TTC549 (cell line): ENCODE measurements around the gene LSM7.
"Not testable (repeated sequence)": the region's sequence is repeated elsewhere in the genome, so short reads cannot be mapped to it uniquely, and the experiment has no call there.

Experiments
- FAIRE-seq: peaks from 2 replicates; lab custom pipeline; 2012; peaks lifted over from hg19 to GRCh38; lab: Jason Lieb, UNC

The LSM7 gene

GRCh38 chr19:2355168-2356035 lies 27.0 kb upstream of the LSM7 start:
- no peak for FAIRE-seq

DNA sequence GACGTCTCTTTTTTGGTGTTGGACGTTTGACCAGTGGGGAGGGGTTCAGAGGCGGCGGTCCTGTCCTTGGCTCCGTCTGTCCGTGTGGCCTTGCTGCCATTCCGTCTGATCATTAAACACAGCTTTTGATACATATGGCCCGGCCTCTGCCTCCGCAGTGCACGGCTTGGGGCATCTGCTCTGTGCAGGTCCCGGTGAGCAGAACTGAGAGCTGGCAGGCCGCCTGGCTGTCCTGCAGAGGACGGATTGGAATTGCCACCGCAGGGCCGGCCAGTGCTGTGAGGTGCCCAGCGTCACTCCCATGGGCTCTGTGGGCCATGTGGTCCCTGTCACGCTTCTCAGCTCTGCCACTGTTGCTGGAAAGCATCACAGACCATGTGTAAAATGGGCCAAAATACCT lies 26.3 kb upstream of the LSM7 start:
- no peak for FAIRE-seq

- no peak for FAIRE-seq
Measured at GRCh38 chr19:2353887-2354592, 25.7 kb upstream of the LSM7 start.

DNA sequence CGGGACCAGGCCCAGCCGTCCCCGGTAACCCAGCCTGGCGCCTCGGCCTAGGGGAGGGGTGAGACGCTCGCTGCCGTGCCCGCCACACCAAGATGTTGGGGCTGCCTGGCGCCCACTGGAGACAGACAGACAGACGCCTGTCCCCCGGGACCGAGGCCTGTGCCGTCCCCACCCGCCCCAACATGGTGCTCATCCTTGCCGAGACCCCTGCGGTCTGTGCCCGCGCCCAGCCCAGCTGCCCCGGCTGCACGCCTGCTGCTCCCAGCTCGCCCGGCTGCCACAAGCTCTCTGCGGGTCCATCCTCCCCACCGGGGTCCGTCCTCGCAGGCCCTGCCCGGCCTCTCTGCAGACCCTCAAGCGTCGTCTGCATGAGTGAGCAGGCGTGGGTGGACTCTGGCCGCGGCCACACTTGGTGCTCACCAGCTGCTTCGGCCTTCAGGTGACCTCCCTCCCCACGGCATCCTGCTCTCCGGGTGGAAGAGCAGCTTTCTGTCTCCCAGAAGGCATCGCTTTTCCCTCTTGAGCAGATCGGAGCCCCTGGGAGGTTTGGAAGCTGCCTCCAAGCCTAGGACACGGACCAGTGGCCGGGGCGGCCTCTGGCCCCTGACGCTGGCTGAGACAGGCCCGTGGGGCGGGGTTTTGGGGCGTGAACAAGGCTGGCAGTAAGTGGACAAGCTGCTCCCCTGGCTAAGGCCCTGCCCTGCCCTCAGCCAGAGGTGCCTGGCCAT lies 24.9 kb upstream of the LSM7 start:
- no peak for FAIRE-seq

DNA sequence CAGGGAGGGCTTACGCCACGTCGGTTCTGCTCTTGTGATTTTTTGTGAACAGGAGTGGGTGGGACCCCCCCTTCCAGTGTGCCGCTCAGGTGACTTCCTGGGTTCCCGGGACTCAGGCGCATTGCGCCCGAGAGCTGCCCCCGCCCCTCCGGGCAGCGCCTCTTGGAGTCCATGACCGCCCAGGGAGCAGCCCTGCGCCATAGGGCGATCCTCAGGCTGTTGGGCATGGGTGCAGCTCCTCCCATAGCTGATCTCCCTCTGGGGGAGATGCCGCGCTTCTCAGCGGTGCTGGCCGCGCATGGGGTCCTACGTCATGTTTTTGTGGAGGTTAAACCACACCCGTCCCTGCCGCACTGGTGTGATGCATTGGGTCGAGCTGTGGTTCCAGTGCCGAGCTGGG lies 23.7 kb upstream of the LSM7 start:
- no peak for FAIRE-seq

DNA sequence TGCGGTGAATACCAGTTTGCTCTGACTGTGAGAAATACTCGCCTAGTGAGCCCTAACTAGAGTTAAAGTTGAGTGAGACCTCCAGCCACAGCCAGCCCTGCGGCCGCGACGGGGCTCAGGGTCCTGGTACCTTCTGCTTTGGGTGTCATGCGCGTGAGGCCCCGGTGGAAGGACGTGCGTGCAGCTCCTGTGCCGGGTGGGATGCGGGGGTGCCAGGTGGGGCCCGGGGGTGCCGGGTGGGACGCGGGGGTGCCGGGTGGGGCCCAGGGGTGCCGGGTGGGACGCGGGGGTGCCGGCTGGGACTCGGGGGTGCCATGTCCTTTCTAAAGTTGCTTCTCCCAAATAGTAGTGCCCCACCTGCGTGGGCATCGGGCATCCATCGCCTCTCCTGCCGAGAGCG lies 23.2 kb upstream of the LSM7 start:
- FAIRE-seq = no peak

DNA sequence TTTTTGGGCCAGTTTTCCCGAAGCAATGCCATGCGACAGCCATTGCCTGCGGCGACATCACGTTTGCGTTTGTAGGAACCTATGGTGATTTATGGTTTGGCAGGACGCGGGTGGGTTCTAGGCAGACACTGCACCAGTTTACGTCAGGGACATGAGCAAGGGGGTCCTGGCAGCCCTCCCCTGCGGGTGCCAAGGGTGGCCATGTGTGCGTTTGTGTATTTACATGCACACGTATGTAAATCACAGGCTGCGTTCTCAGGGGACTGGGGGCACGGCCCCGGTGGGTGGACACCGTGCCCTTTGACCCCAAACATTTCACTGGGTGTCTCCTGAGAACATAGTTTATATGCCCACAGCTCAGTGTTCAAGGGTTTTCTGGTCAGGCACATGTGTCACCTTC lies 22.3 kb upstream of the LSM7 start:
- no peak for FAIRE-seq

- not testable (repeated sequence) for FAIRE-seq
Measured at GRCh38 chr19:2349818-2350217, 21.4 kb upstream of the LSM7 start.

DNA sequence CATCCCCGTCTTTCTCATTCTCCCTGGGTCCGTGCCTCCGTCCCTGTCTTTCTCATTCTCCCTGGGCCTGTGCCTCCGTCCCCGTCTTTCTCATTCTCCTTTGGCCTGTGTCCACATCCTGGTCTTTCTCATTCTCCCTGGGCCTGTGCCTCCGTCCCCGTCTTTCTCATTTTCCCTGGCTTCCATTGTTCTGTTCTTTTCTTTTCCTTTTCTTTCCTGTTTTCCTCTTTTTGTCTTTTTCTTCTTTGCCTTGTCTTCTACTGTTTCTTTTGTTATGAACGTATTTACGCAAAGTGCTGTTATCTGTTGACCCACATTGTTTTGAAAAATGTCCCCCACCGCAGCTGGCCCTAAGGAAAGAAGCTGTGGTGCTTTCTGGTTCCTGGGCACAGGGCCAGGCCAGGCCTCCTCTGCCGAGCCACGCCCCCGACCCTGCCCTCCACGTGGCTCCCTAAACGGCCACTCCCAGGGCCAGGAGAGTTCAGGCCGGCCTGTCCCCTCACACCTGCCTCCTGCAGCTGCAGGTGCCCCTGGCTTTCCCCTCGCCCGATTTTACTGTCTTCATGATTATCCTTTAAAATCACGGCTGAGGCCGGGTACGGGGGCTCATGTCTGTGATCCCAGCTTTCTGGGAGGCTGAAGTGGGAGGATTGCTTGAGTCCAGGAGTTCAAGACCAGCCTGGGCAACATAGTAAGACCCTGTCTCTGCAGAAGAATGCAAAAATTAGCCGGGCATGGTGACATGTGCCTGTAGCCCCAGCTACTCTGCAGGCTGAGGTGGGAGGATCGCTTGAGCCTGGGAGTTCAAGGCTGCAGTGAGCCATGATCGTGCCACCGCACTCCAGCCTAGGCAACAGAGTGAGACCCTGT lies 17.6 kb upstream of the LSM7 start:
- FAIRE-seq = no peak

GRCh38 chr19:2345076-2345475 lies 16.7 kb upstream of the LSM7 start:
- FAIRE-seq = no peak

GRCh38 chr19:2344381-2344870 lies 16.0 kb upstream of the LSM7 start:
- FAIRE-seq = no peak

DNA sequence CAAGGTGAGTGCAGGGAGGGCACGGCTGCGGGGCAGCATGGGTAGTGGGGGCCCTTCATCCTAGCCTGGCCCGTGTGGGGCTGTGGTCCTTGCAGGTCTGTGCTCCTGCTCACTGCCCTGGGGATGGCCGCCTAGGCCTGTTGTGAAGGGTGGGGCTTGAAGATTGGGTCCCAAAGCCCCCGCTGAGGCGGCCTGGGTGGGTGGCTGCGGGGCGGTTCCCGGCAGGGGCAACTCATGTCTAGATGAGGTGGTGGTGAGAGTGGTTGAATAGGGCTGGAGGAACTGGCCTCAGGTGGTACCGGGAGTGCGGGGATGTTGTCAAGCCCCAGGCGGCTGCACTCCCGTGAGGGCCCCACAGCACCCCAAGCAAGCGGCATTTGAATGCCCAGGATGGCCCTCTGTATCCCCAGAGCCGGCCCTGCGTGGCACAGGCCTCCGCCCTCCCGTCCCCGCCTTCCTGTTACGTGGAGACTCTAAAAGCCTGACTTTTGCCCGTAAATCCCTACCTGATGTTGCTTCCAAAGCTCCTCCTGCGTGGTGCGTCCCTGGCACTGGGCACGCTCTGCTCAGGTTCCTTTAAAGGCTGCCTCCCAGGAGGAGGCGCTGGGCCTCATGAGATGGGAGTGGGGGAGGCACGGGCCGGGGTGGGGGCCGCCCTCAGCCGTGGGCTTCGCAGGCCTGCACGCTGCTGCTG lies 15.1 kb upstream of the LSM7 start:
- no peak for FAIRE-seq

GRCh38 chr19:2342656-2343288 lies 14.4 kb upstream of the LSM7 start:
- FAIRE-seq = no peak

GRCh38 chr19:2341982-2342381 lies 13.6 kb upstream of the LSM7 start:
- FAIRE-seq = no peak

DNA sequence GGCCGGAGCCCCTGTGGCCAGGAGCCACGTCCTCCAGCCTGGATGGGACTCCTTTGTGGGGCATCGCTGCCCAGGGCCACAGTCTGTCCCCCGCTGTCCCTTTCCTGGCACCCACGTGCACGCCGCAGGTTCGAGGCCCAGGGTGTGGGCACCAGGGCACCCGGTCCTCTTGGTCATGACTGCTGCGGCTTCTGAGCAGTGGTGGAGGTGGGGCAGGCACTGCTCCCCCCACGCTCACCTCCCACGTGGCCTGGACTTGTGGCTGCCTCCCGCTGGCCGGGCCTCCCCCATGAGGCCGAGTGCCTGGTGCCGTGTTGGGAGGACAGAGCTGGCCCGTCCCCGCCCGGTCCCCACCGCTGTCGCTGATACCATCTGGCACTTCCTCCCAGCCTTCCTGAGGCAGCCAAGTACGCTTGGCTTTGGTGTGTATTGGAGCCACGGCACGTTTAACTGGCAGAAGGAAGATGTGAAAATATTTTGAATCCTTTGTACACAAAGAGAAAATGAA lies 12.9 kb upstream of the LSM7 start:
- no peak for FAIRE-seq

- no peak for FAIRE-seq
Measured at GRCh38 chr19:2340496-2341243, 12.3 kb upstream of the LSM7 start.

DNA sequence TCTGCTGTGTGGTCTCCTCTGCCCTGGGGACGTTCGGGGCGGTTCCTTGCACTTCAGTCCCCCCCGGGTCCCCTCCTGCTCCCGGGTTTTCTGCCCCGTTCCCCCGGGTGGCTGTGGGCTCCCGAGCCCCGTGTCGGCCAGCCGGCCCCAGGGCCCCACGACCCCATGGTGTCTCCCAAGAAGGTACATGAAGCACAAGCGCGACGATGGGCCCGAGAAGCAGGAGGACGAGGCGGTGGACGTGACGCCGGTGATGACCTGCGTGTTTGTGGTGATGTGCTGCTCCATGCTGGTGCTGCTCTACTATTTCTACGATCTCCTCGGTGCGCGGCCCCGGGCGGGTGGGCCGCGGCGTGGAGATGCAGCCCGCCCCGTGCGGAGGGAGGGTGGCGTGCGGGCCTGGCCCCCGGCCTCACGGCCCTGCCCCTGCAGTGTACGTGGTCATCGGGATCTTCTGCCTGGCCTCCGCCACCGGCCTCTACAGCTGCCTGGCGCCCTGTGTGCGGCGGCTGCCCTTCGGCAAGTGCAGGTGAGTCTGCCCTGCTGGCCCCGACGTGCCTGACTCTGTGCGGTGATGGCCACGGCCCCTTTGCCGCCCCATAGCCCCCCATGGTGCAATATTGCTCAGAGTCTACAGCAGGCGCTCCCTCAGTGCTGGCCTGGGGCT lies 11.4 kb upstream of the LSM7 start:
- FAIRE-seq = no peak

DNA sequence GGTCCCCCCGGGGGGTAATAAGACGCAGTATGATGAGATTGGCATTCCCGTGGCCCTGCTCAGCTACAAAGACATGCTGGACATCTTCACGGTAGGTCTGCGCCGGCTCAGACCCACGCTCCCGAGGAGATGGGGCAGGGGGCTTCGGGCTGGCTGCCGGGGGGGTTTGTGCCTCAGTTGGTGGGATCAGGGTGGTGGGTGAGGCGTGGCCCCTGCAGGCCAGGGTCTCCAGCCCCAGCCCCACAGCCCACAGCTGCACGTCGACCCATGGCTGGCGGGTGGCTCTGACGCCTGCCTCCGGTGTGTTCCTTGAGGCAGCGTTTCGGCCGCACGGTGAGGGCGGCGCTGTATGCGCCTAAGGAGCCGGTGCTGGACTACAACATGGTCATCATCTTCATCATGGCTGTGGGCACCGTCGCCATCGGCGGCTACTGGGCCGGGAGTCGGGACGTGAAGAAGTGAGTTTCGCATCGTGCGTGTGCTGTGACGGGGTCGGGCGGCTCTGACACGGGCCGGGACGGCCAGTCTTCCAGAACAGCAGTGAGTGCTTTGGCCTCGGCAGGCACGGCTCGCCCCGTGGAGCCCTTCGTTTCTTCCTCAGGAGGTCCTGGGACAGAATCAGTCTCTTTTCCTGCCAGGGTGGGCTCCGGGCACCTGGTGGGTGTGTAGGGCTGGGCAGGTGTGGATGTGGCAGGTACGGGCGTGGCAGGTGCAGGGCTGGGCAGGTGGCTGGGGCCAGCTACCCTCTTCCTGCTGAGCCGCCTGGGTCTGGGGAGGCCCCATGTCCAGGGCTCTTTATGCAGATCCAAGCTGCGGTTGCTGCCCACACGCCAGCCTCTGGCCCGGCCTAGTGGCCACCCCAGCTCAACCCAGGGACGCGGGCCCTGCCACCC lies 10.6 kb upstream of the LSM7 start:
- FAIRE-seq = no peak
